BJ (cell line): Measurements from ENCODE around the gene MST1. TPM values are rescaled to one million over a fixed set of nuclear protein-coding genes. Genes with fewer than 3 reads are reported as not detected.

ENCODE experiments used
- CTCF ChIA-PET: fragments of 350-600 bp; formaldehyde crosslinking; extraction: SDS; loops from one replicate; lab custom pipeline; 2021; ENCODE audit warnings: antibody characterized with exemption, inconsistent platforms; lab: Yijun Ruan, JAX
- POLR2A ChIA-PET: fragments of 300-600 bp; sonication (Branson Sonifier 250); formaldehyde crosslinking; extraction: SDS; loops from one replicate; lab custom pipeline; 2021; ENCODE audit warnings: antibody characterized with exemption; lab: Charles Lee
- DNase-seq: peaks from one replicate; pipeline ENCODE4 v3.0.0-alpha.2; 2011; ENCODE audit warnings: low read depth
- H3K27me3 ChIP-seq: 2 replicates; pipeline ENCODE4 v1.6.0; 2011; ENCODE audit warnings: low read length; ENCODE audit not compliant: control insufficient read depth, insufficient read depth
- H3K36me3 ChIP-seq: 2 replicates; pipeline ENCODE4 v1.5.1; 2011; ENCODE audit warnings: low read length; ENCODE audit not compliant: control insufficient read depth, insufficient read depth
- H3K4me3 ChIP-seq: 2 replicates; pipeline ENCODE4 v1.5.1; 2011; ENCODE audit warnings: low read depth, mild to moderate bottlenecking, control low read depth, low read length
- polyA plus RNA-seq: library from polyadenylated mRNA; depleted of rRNA; stranded (reverse); fragments of >200 nt; gene quantifications from 2 replicates; pipeline ENCODE4 v1.2.3, GENCODE V29; 2011
- TF ChIP-seq, protein P1 (sequence below): IDR thresholded peaks from 2 replicates; pipeline ENCODE4 v1.5.1; 2011; ENCODE audit warnings: low read depth, mild to moderate bottlenecking, control low read depth, inconsistent platforms, low read length, moderate library complexity; ENCODE audit not compliant: insufficient read depth

MST1 gene
- polyA plus RNA-seq, 1 experiment, result 10.7 TPM

DNA sequence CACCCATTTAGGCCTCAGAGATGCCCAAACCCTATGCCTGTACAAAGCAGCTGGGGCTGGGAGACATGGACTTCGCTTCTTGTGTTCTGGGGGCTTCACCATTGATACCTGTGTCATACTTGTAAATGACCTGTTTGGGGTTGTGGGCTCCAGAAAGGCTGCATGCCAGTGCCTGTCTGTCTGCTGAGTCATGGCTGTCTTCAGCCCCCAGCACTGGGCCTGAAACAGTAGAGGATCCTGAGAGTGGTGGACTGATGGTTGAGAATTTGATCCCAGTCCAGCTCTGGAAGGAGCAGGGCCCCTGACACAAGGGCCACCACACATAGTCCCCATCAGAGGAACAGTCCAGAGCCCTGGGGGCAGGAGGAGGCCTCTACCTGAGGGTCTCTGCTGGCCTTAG, 39.7 kb downstream of the MST1 start:
- Histone ChIP-seq H3K27me3 (0 out of 2 replicates have a peak, but pooled peaks cover 2% of the 10 kb centered on the region), H3K36me3 (no peaks in the 10 kb centered on the region), H3K4me3 (no peak overlapping the region)
- DNase-seq, result no peak
- POLR2A ChIA-PET, result no interaction called here
- TF ChIP-seq, protein P1, sequence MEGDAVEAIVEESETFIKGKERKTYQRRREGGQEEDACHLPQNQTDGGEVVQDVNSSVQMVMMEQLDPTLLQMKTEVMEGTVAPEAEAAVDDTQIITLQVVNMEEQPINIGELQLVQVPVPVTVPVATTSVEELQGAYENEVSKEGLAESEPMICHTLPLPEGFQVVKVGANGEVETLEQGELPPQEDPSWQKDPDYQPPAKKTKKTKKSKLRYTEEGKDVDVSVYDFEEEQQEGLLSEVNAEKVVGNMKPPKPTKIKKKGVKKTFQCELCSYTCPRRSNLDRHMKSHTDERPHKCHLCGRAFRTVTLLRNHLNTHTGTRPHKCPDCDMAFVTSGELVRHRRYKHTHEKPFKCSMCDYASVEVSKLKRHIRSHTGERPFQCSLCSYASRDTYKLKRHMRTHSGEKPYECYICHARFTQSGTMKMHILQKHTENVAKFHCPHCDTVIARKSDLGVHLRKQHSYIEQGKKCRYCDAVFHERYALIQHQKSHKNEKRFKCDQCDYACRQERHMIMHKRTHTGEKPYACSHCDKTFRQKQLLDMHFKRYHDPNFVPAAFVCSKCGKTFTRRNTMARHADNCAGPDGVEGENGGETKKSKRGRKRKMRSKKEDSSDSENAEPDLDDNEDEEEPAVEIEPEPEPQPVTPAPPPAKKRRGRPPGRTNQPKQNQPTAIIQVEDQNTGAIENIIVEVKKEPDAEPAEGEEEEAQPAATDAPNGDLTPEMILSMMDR, result no peak
- CTCF ChIA-PET, result no interaction called here

DNA sequence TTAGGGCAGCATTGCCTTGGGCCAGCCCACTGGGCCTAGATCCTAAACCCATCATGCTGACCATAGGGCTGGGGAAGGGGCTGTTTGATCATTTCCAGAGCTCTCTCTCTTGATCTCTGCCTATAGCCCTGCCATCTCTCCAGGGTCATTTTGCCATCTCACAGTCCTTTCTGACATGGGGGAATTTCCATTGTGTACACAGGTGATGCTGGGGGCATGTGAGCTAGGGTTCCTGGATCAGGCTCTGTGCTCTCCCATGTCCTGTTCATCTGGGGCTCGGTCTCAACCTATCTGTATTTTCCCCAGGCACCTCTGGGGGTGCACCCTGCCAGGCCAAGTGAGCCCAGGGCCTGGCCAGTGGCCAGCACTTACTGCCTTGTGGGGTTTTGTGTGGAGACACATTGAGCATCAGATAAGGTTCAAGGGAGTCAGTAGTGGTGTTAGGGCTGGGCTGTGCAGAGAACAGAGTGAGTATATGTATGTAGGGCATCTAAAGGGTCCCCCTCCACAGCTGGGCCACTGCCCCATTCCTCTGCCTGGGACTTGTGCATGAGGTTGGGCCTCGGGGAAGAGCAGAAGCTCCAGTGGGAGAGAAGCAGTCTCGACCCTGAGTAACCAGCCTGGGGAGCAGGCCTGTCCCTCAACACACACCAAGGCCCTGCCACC, 40.8 kb downstream of the MST1 start:
- DNase-seq, result no peak
- ChIA-PET POLR2A (no interaction called here), CTCF (no interaction called here)
- TF ChIP-seq, protein P1, result no peak
- peaks cover 3% of the 10 kb centered on the region; the same call in 1 of the 2 replicates for H3K27me3 ChIP-seq
- no peaks in the 10 kb centered on the region for H3K36me3 ChIP-seq
- no peak overlapping the region for H3K4me3 ChIP-seq

DNA sequence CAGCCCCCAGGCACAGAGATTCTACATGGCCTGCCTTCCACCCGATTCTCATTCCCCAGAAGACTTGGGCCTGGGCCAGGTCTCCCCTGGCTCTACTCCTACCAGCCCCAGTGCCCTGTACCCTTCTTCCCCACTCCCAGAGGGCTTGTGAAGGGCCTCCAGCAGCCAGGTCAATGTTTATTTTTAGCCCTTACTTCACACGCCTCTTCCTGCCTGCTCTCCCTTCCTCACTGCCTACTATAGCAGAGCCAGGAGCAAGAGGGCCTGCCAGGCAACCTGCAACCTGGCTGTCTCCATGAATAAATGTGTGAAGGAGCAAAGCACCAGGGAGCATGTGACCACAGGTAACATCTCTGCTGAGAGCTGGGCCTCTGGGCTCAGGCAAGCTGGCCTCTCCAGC, 41.5 kb downstream of the MST1 start:
- POLR2A ChIA-PET, result no interaction called here
- Histone ChIP-seq H3K27me3 (peaks cover 3% of the 10 kb centered on the region; the same call in 1 of the 2 replicates), H3K36me3 (no peaks in the 10 kb centered on the region), H3K4me3 (no peak overlapping the region)
- TF ChIP-seq, protein P1, result no peak
- CTCF ChIA-PET, result interaction anchor here (1.7 kb wide), 1 partner anchor 108 kb away, joined by 6 read pairs; no protein-coding TSS in a partner anchor
- no peak for DNase-seq

DNA sequence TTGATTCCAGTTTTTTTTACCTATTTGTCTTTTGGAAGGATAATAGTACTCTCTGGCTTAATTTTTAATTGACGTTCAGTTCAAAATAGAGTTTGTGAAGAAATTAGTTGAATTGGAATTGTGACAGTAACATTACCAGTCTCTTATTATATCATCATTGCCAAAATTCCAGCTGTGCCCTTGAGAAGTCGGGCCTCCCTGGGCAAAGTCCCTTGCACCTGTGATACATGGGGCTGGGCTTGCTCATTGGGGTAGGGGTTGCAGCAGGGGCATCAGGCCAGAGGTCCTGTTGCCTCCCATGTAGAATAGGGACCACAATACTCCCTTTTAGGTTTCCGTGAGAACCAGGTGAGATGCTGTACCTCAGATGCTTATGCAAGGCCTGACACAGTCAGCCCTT, 43.0 kb downstream of the MST1 start:
- TF ChIP-seq, protein P1, result no peak
- H3K27me3 ChIP-seq, result peaks cover 5% of the 10 kb centered on the region
- H3K4me3 ChIP-seq, result no peak overlapping the region
- CTCF ChIA-PET, result interaction anchor here (0.6 to 1.7 kb wide), 3 partner anchors 25 to 107 kb away, joined by 3 to 6 read pairs (median 3); partner anchors contain the start of genes MST1 and RNF123
- POLR2A ChIA-PET, result no interaction called here
- H3K36me3 ChIP-seq, result no peaks in the 10 kb centered on the region
- no peak for DNase-seq

DNA sequence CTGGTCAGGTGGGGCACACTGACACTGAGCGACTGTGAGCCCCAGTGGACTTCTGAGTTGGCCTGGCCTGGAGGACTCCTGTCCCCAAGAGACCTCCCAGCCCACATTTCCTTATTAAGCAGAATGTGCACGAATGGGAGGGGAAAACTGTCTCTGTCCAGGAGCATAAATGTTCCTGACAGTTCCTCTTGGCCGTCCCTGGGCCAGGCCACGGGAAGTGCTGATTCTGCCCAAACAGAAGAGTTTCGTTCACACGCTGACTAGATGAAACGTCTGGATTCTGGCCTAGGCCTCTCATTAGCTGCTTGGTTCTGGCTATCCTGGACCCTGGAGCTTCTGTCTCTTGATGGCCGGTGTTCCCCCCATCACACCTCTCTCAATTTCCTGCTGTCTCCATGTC, 44.6 kb downstream of the MST1 start:
- ChIA-PET CTCF (interaction anchor here (0.9 to 2.2 kb wide), 2 partner anchors 17 to 105 kb away, joined by 3 to 8 read pairs; no protein-coding TSS in a partner anchor), POLR2A (no interaction called here)
- DNase-seq, result no peak
- H3K27me3 ChIP-seq, result peaks cover 5% of the 10 kb centered on the region
- no peak overlapping the region for H3K4me3 ChIP-seq
- no peaks in the 10 kb centered on the region for H3K36me3 ChIP-seq
- TF ChIP-seq, protein P1, result no peak
